ENCODE measurements around the gene MOB2.

The MOB2 gene

GRCh38 chr11:1455763-1456060 lies 30.9 kb downstream of the MOB2 start:
- DNase-seq: no peak

GRCh38 chr11:1455032-1455762 lies 31.4 kb downstream of the MOB2 start:
- DNase-seq: no peak

- DNase-seq: no peak
Observed at GRCh38 chr11:1454576-1454975, 32.0 kb downstream of the MOB2 start.

- DNase-seq: peak in 1 of 4 experiments; percentile 32
Observed at GRCh38 chr11:1453611-1454034, 33.0 kb downstream of the MOB2 start.

- no peak for DNase-seq
Observed at GRCh38 chr11:1452744-1453143, 33.8 kb downstream of the MOB2 start.

GRCh38 chr11:1451781-1452470 lies 34.7 kb downstream of the MOB2 start:
- DNase-seq: no peak

GRCh38 chr11:1450949-1451710 lies 35.4 kb downstream of the MOB2 start:
- no peak for DNase-seq

GRCh38 chr11:1450344-1450875 lies 36.2 kb downstream of the MOB2 start:
- no peak for DNase-seq

GRCh38 chr11:1449490-1450243 lies 36.9 kb downstream of the MOB2 start:
- no peak for DNase-seq

GRCh38 chr11:1448882-1449281 lies 37.7 kb downstream of the MOB2 start:
- peak in 2 of 4 experiments; percentile 26 to 29 for DNase-seq

- peak in 1 of 4 experiments; percentile 15 for DNase-seq
Observed at GRCh38 chr11:1447845-1448825, 38.4 kb downstream of the MOB2 start.

GRCh38 chr11:1446623-1447022 lies 40.0 kb downstream of the MOB2 start:
- DNase-seq: no peak

- DNase-seq: no peak
Observed at GRCh38 chr11:1445741-1446445, 40.7 kb downstream of the MOB2 start.

- DNase-seq: no peak
Observed at GRCh38 chr11:1444823-1445422, 41.7 kb downstream of the MOB2 start.

GRCh38 chr11:1444321-1444720 lies 42.3 kb downstream of the MOB2 start:
- DNase-seq: no peak

GRCh38 chr11:1443737-1444136 lies 42.8 kb downstream of the MOB2 start:
- no peak for DNase-seq

GRCh38 chr11:1442807-1443366 lies 43.7 kb downstream of the MOB2 start:
- DNase-seq: no peak

GRCh38 chr11:1442163-1442562 lies 44.4 kb downstream of the MOB2 start:
- DNase-seq: no peak

GRCh38 chr11:1440496-1440895 lies 46.1 kb downstream of the MOB2 start:
- no peak for DNase-seq

GRCh38 chr11:1440066-1440465 lies 46.5 kb downstream of the MOB2 start:
- no peak for DNase-seq

Measured in suppressor macrophage (primary cell).